ENCODE results near the gene PLCL1. TPM values are rescaled to one million over a fixed set of nuclear protein-coding genes. Genes with fewer than 3 reads are reported as not detected.

The PLCL1 gene
- 1 to 10 TPM; 6.7 to 6.8 TPM for total RNA-seq

GRCh38 chr2:197804049-197804757 is at the start of gene PLCL1:
PLCL1 (plus strand) TSS chr2:197804593.
- Histone ChIP-seq H3K36me3 (no peaks in the 10 kb centered on the region), H3K4me3 (peak within 1 kb of the TSS; percentile 70 to 75), H3K4me1 (replicated peaks) (peaks cover 4% of the 10 kb centered on the region), H3K9me3 (no peaks in the 10 kb centered on the region), H3K27ac (peak within 1 kb of the TSS; percentile 68 to 74), H3K27me3 (replicated peaks; ENCODE audit: insufficient read depth) (no peaks in the 10 kb centered on the region)
- peak; percentile 88 for TF ChIP-seq POLR2AphosphoS5 (IDR thresholded peaks at IDR 0.05)
- TF ChIP-seq POLR2A (IDR thresholded peaks at IDR 0.05), result peak; percentile 83
- TF ChIP-seq CTCF (IDR thresholded peaks at IDR 0.05), result peak in 2 of 4 experiments; percentile 32 to 34
- peak; percentile 94 for DNase-seq (ENCODE audit: low spot score)
- WGBS, result 1% methylated on average over 47 of the region's 50 CpGs
- intact Hi-C loops (cut with DNase I), result loop anchor here (5.0 to 10.0 kb wide), 4 partner anchors 121 to 421 kb away; no protein-coding TSS in a partner anchor

- Histone ChIP-seq H3K4me3 (no peak overlapping the region), H3K27me3 (replicated peaks; ENCODE audit: insufficient read depth) (no peaks in the 10 kb centered on the region), H3K36me3 (no peaks in the 10 kb centered on the region), H3K27ac (no peak overlapping the region), H3K9me3 (no peaks in the 10 kb centered on the region), H3K4me1 (replicated peaks) (no peaks in the 10 kb centered on the region)
- TF ChIP-seq POLR2A (IDR thresholded peaks at IDR 0.05) (no peak), POLR2AphosphoS5 (IDR thresholded peaks at IDR 0.05) (no peak), CTCF (IDR thresholded peaks at IDR 0.05) (no peak)
- DNase-seq (ENCODE audit: low spot score), result no peak
- WGBS, result 65% methylated on average over 4 of the region's 4 CpGs
- intact Hi-C loops (cut with DNase I), result no loop called here
Measured at GRCh38 chr2:197759013-197759412, 45.4 kb upstream of the PLCL1 start.

- Histone ChIP-seq H3K4me3 (no peak overlapping the region), H3K27ac (no peak overlapping the region), H3K9me3 (no peaks in the 10 kb centered on the region), H3K27me3 (replicated peaks; ENCODE audit: insufficient read depth) (no peaks in the 10 kb centered on the region), H3K4me1 (replicated peaks) (no peaks in the 10 kb centered on the region), H3K36me3 (no peaks in the 10 kb centered on the region)
- DNase-seq (ENCODE audit: low spot score), result no peak
- intact Hi-C loops (cut with DNase I), result no loop called here
- WGBS, result 85% methylated on average over 11 of the region's 11 CpGs
- no peak for TF ChIP-seq POLR2AphosphoS5 (IDR thresholded peaks at IDR 0.05)
- TF ChIP-seq POLR2A (IDR thresholded peaks at IDR 0.05), result no peak
- no peak for TF ChIP-seq CTCF (IDR thresholded peaks at IDR 0.05)
Measured at GRCh38 chr2:197759625-197760292, 44.6 kb upstream of the PLCL1 start.

- H3K4me1 ChIP-seq (replicated peaks), result no peaks in the 10 kb centered on the region
- no peaks in the 10 kb centered on the region for H3K27me3 ChIP-seq (replicated peaks; ENCODE audit: insufficient read depth)
- no peak overlapping the region for H3K27ac ChIP-seq
- no peaks in the 10 kb centered on the region for H3K9me3 ChIP-seq
- DNase-seq (ENCODE audit: low spot score), result no peak
- 74% methylated on average over 3 of the region's 3 CpGs for WGBS
- H3K36me3 ChIP-seq, result no peaks in the 10 kb centered on the region
- intact Hi-C loops (cut with DNase I), result no loop called here
- H3K4me3 ChIP-seq, result no peak overlapping the region
- TF ChIP-seq POLR2AphosphoS5 (IDR thresholded peaks at IDR 0.05) (no peak), CTCF (IDR thresholded peaks at IDR 0.05) (no peak), POLR2A (IDR thresholded peaks at IDR 0.05) (no peak)
Measured at GRCh38 chr2:197760293-197760657, 44.1 kb upstream of the PLCL1 start.

Measured in prostate gland (tissue), 2 donors.